Diencephalon (tissue), 1 donor: ENCODE measurements around the gene USP17L20. TPM values are rescaled to one million over a fixed set of nuclear protein-coding genes. Genes with fewer than 3 reads are reported as not detected.

Experiments
- total RNA-seq: library from RNA; depleted of rRNA; stranded (reverse); fragments of >200 nt; gene quantifications from one replicate; pipeline ENCODE4 v1.2.3, GENCODE V29; 2014

The USP17L20 gene, protein sequence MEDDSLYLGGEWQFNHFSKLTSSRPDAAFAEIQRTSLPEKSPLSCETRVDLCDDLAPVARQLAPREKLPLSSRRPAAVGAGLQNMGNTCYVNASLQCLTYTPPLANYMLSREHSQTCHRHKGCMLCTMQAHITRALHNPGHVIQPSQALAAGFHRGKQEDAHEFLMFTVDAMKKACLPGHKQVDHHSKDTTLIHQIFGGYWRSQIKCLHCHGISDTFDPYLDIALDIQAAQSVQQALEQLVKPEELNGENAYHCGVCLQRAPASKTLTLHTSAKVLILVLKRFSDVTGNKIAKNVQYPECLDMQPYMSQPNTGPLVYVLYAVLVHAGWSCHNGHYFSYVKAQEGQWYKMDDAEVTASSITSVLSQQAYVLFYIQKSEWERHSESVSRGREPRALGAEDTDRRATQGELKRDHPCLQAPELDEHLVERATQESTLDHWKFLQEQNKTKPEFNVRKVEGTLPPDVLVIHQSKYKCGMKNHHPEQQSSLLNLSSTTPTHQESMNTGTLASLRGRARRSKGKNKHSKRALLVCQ
- total RNA-seq = not detected

DNA sequence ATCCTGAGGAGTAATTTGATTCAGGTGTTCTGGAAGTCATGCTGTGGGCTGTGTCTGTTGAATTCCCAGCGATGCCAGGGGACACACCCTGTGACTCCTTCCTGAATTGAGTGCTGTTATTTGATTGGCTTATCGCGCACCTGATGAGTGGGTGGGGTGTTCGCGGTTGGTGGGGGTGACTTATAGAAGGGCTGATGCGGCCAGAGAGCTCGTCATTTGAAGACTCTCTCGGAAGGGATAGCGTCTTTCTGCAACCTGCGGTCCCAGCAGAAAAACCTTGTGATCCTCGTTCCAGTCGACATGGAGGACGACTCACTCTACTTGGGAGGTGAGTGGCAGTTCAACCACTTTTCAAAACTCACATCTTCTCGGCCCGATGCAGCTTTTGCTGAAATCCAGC, at the start of gene USP17L20:
USP17L20 (plus strand) TSS at position 301 of the 400 bp plus-strand sequence; CDS start at position 301, 0 bp downstream.

DNA sequence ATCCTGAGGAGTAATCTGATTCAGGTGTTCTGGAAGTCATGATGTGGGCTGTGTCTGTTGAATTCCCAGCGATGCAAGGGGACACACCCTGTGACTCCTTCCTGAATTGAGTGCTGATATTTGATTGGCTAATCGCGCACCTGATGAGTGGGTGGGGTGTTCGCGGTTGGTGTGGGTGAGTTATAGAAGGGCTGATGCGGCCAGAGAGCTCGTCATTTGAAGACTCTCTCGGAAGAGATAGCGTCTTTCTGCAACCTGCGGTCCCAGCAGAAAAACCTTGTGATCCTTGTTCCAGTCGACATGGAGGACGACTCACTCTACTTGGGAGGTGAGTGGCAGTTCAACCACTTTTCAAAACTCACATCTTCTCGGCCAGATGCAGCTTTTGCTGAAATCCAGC, 47.6 kb upstream of the USP17L20 start, which contains the start of gene USP17L10:
USP17L10 (plus strand) TSS at position 301 of the 400 bp plus-strand sequence; CDS start at position 301, 0 bp downstream.

DNA sequence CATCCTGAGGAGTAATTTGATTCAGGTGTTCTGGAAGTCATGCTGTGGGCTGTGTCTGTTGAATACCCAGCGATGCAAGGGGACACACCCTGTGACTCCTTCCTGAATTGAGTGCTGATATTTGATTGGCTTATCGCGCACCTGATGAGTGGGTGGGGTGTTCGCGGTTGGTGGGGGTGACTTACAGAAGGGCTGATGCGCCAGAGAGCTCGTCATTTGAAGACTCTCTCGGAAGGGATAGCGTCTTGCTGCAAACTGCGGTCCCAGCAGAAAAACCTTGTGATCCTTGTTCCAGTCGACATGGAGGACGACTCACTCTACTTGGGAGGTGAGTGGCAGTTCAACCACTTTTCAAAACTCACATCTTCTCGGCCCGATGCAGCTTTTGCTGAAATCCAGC, 42.8 kb upstream of the USP17L20 start, which contains the start of gene USP17L11:
USP17L11 (plus strand) TSS at position 301 of the 400 bp plus-strand sequence; CDS start at position 301, 0 bp downstream.

DNA sequence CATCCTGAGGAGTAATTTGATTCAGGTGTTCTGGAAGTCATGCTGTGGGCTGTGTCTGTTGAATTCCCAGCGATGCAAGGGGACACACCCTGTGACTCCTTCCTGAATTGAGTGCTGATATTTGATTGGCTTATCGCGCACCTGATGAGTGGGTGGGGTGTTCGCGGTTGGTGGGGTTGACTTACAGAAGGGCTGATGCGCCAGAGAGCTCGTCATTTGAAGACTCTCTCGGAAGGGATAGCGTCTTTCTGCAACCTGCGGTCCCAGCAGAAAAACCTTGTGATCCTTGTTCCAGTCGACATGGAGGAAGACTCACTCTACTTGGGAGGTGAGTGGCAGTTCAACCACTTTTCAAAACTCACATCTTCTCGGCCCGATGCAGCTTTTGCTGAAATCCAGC, 38.1 kb upstream of the USP17L20 start, which contains the start of gene USP17L12:
USP17L12 (plus strand) TSS at position 301 of the 400 bp plus-strand sequence; CDS start at position 301, 0 bp downstream.

DNA sequence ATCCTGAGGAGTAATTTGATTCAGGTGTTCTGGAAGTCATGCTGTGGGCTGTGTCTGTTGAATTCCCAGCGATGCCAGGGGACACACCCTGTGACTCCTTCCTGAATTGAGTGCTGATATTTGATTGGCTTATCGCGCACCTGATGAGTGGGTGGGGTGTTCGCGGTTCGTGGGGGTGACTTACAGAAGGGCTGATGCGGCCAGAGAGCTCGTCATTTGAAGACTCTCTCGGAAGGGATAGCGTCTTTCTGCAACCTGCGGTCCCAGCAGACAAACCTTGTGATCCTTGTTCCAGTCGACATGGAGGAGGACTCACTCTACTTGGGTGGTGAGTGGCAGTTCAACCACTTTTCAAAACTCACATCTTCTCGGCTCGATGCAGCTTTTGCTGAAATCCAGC, 33.3 kb upstream of the USP17L20 start, which contains the start of gene USP17L13:
USP17L13 (plus strand) TSS at position 301 of the 400 bp plus-strand sequence; CDS start at position 301, 0 bp downstream.

DNA sequence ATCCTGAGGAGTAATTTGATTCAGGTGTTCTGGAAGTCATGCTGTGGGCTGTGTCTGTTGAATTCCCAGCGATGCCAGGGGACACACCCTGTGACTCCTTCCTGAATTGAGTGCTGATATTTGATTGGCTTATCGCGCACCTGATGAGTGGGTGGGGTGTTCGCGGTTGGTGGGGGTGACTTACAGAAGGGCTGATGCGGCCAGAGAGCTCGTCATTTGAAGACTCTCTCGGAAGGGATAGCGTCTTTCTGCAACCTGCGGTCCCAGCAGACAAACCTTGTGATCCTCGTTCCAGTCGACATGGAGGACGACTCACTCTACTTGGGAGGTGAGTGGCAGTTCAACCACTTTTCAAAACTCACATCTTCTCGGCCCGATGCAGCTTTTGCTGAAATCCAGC, 23.8 kb upstream of the USP17L20 start, which contains the start of gene USP17L15:
USP17L15 (plus strand) TSS at position 301 of the 400 bp plus-strand sequence; CDS start at position 301, 0 bp downstream.

DNA sequence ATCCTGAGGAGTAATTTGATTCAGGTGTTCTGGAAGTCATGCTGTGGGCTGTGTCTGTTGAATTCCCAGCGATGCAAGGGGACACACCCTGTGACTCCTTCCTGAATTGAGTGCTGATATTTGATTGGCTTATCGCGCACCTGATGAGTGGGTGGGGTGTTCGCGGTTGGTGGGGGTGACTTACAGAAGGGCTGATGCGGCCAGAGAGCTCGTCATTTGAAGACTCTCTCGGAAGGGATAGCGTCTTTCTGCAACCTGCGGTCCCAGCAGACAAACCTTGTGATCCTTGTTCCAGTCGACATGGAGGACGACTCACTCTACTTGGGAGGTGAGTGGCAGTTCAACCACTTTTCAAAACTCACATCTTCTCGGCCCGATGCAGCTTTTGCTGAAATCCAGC, 14.3 kb upstream of the USP17L20 start, which contains the start of gene USP17L17:
USP17L17 (plus strand) TSS at position 301 of the 400 bp plus-strand sequence; CDS start at position 301, 0 bp downstream.

DNA sequence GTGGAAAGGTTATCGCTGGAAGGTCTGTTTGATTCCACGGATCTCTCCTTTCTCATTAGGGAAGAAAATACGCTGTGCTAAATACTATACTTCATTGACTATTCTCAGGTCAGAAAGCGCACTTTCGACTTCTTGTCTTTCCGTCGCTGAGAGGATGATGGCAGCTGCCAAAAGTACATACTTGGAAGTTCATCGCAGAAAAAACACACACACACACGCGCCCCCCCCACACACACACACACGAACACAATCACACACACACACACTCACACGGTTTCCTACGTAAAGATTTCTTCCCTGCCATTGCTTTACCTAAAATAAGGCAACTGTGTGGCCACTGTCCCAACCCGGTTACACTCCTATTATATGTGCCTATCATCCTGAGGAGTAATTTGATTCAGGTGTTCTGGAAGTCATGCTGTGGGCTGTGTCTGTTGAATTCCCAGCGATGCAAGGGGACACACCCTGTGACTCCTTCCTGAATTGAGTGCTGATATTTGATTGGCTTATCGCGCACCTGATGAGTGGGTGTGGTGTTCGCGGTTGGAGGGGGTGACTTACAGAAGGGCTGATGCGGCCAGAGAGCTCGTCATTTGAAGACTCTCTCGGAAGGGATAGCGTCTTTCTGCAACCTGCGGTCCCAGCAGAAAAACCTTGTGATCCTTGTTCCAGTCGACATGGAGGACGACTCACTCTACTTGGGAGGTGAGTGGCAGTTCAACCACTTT, 9.8 kb upstream of the USP17L20 start, which contains the start of gene USP17L18:
USP17L18 (plus strand) TSS at position 678 of the 728 bp plus-strand sequence; CDS start at position 678, 0 bp downstream.

DNA sequence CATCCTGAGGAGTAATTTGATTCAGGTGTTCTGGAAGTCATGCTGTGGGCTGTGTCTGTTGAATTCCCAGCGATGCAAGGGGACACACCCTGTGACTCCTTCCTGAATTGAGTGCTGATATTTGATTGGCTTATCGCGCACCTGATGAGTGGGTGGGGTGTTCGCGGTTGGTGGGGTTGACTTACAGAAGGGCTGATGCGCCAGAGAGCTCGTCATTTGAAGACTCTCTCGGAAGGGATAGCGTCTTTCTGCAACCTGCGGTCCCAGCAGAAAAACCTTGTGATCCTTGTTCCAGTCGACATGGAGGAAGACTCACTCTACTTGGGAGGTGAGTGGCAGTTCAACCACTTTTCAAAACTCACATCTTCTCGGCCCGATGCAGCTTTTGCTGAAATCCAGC, 4.8 kb upstream of the USP17L20 start, which contains the start of gene USP17L19:
USP17L19 (plus strand) TSS at position 301 of the 400 bp plus-strand sequence; CDS start at position 301, 0 bp downstream.

DNA sequence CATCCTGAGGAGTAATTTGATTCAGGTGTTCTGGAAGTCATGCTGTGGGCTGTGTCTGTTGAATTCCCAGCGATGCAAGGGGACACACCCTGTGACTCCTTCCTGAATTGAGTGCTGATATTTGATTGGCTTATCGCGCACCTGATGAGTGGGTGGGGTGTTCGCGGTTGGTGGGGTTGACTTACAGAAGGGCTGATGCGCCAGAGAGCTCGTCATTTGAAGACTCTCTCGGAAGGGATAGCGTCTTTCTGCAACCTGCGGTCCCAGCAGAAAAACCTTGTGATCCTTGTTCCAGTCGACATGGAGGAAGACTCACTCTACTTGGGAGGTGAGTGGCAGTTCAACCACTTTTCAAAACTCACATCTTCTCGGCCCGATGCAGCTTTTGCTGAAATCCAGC, 4.6 kb downstream of the USP17L20 start, which contains the start of gene USP17L21:
USP17L21 (plus strand) TSS at position 301 of the 400 bp plus-strand sequence; CDS start at position 301, 0 bp downstream.

DNA sequence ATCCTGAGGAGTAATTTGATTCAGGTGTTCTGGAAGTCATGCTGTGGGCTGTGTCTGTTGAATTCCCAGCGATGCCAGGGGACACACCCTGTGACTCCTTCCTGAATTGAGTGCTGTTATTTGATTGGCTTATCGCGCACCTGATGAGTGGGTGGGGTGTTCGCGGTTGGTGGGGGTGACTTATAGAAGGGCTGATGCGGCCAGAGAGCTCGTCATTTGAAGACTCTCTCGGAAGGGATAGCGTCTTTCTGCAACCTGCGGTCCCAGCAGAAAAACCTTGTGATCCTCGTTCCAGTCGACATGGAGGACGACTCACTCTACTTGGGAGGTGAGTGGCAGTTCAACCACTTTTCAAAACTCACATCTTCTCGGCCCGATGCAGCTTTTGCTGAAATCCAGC, 9.4 kb downstream of the USP17L20 start, which contains the start of gene USP17L22:
USP17L22 (plus strand) TSS at position 301 of the 400 bp plus-strand sequence; CDS start at position 301, 0 bp downstream.

Other genes starting within 250 kb of the USP17L20 start
- not detected for gene FAM90A26, start 87.7 kb upstream of the USP17L20 start, total RNA-seq
- not detected for gene USP17L10, start 47.5 kb upstream of the USP17L20 start, total RNA-seq
- not detected for gene USP17L11, start 42.7 kb upstream of the USP17L20 start, total RNA-seq
- not detected for gene USP17L12, start 38.0 kb upstream of the USP17L20 start, total RNA-seq
- not detected for gene USP17L13, start 33.2 kb upstream of the USP17L20 start, total RNA-seq
- not detected for gene USP17L15, start 23.7 kb upstream of the USP17L20 start, total RNA-seq
- not detected for gene USP17L17, start 14.2 kb upstream of the USP17L20 start, total RNA-seq
- not detected for gene USP17L18, start 9.5 kb upstream of the USP17L20 start, total RNA-seq
- gene USP17L19, start 4.7 kb upstream of the USP17L20 start, total RNA-seq = not detected
- gene USP17L21, start 4.7 kb downstream of the USP17L20 start, total RNA-seq = not detected
- gene USP17L22, start 9.5 kb downstream of the USP17L20 start, total RNA-seq = not detected
- gene USP17L24, start 67.0 kb downstream of the USP17L20 start, total RNA-seq = not detected
- not detected for gene USP17L25, start 71.8 kb downstream of the USP17L20 start, total RNA-seq
- not detected for gene USP17L26, start 76.5 kb downstream of the USP17L20 start, total RNA-seq
- not detected for gene USP17L5, start 81.3 kb downstream of the USP17L20 start, total RNA-seq
- gene USP17L27, start 86.0 kb downstream of the USP17L20 start, total RNA-seq = not detected
- gene USP17L28, start 90.8 kb downstream of the USP17L20 start, total RNA-seq = not detected
- gene USP17L29, start 95.5 kb downstream of the USP17L20 start, total RNA-seq = not detected
- gene USP17L30, start 105.0 kb downstream of the USP17L20 start, total RNA-seq = not detected
- gene DEFB131A, start 186.3 kb downstream of the USP17L20 start, total RNA-seq = not detected